ENCODE data around the gene EID2.

- TF ChIP-seq, protein P1, sequence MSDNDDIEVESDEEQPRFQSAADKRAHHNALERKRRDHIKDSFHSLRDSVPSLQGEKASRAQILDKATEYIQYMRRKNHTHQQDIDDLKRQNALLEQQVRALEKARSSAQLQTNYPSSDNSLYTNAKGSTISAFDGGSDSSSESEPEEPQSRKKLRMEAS (IDR thresholded peaks at IDR 0.05; ENCODE audit: low read depth, low read length), result no peak
- TF ChIP-seq BCL3 (IDR thresholded peaks at IDR 0.05; ENCODE audit: borderline replicate concordance, insufficient read depth, low read depth, low read length, poor library complexity, severe bottlenecking) (no peak), HDAC2 (IDR thresholded peaks at IDR 0.05) (no peak), TCF12 (IDR thresholded peaks at IDR 0.05; ENCODE audit: low read depth, low read length) (no peak), POLR2A (IDR thresholded peaks at IDR 0.05; ENCODE audit: low read depth, low read length) (no peak), POLR2AphosphoS5 (IDR thresholded peaks at IDR 0.05; ENCODE audit: low read length) (no peak), USF2 (IDR thresholded peaks at IDR 0.05; ENCODE audit: borderline replicate concordance, low read depth, low read length) (no peak), DPF2 (IDR thresholded peaks at IDR 0.05) (no peak), RCOR1 (conservative IDR thresholded peaks at IDR 0.05; ENCODE audit: low read depth, low read length) (no peak), FOS (IDR thresholded peaks at IDR 0.05; ENCODE audit: borderline replicate concordance, extremely low read depth, insufficient read length) (no peak)
These were observed 48.1 kb upstream of the EID2 start for GRCh38 chr19:39588066-39588465.

All from GM12878 (cell line).